Fibroblast of lung (primary cell): ENCODE results near the gene MTR.

ENCODE experiments used
- EZH2 ChIP-seq: IDR thresholded peaks from 2 replicates; pipeline ENCODE4 v1.5.1; 2012; ENCODE audit warnings: low read length, control low read depth, mild to moderate bottlenecking; ENCODE audit errors: missing control alignments
- TF ChIP-seq, protein P1 (sequence below), 2 donors: IDR thresholded peaks in 1 of 2; conservative IDR thresholded peaks in 1 of 2; 1 replicate in 1 of 2; 2 replicates in 1 of 2; pipeline ENCODE4 v1.5.1; 2011 to 2012; ENCODE audit warnings: low read length in 2 of 2, control low read depth in 1 of 2, inconsistent platforms in 1 of 2, low read depth in 1 of 2, mild to moderate bottlenecking in 1 of 2

DNA sequence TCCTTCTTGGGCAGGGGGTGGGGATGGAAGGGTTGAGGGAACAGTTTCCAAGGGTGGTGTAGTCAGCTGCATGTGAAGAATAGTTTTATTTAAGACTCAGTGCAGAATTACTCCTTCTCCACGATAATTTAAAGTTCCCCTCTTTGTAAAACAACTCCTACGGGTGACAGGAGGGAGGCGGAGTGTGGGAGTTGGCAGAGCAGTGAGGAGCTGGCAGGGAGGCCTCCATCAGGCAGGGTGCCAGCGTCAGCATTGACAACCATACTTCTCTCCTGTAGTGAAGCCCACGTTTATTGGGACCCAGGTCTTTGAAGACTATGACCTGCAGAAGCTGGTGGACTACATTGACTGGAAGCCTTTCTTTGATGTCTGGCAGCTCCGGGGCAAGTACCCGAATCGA lies 93.8 kb downstream of the MTR start:
- TF ChIP-seq, protein P1, sequence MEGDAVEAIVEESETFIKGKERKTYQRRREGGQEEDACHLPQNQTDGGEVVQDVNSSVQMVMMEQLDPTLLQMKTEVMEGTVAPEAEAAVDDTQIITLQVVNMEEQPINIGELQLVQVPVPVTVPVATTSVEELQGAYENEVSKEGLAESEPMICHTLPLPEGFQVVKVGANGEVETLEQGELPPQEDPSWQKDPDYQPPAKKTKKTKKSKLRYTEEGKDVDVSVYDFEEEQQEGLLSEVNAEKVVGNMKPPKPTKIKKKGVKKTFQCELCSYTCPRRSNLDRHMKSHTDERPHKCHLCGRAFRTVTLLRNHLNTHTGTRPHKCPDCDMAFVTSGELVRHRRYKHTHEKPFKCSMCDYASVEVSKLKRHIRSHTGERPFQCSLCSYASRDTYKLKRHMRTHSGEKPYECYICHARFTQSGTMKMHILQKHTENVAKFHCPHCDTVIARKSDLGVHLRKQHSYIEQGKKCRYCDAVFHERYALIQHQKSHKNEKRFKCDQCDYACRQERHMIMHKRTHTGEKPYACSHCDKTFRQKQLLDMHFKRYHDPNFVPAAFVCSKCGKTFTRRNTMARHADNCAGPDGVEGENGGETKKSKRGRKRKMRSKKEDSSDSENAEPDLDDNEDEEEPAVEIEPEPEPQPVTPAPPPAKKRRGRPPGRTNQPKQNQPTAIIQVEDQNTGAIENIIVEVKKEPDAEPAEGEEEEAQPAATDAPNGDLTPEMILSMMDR (conservative IDR thresholded peaks at IDR 0.05 in 1 of 2, IDR thresholded peaks at IDR 0.05 in 1 of 2; ENCODE audit: low read depth in 1 of 2, low read length in 2 of 2), result no peak
- no peak for TF ChIP-seq EZH2
